HCT116 (cell line): Measurements from ENCODE around the gene RNPS1. TPM values are rescaled to one million over a fixed set of nuclear protein-coding genes. Genes with fewer than 3 reads are reported as not detected.

Experiments
- ATAC-seq: fragments of 200-7000 bp; cut with Tn5 transposase; 2 replicates; pipeline ENCODE4 v1.9.1; 2020; ENCODE audit warnings: mild to moderate bottlenecking, moderate library complexity
- BruUV-seq: library from RNA; stranded (reverse); fragments of 400-500 nt; replicated peaks from 2 replicates; lab custom pipeline; 2021; lab: Mats Ljungman, UMichigan
- CTCF ChIA-PET: fragments of 300-600 bp; sonication (Branson Sonifier 250); formaldehyde crosslinking; loops from one replicate; lab custom pipeline; 2021; ENCODE audit warnings: antibody characterized with exemption; lab: Charles Lee
- POLR2A ChIA-PET: fragments of 300-600, 350-600 bp; sonication (Branson Sonifier 250); formaldehyde crosslinking; loops from one replicate; lab custom pipeline; 2021; ENCODE audit warnings: antibody characterized with exemption; lab: Charles Lee
- RAD21 ChIA-PET, 2 experiments: fragments of 300-600 bp; sonication (Branson Sonifier 250); formaldehyde crosslinking; loops; one replicate each; lab custom pipeline; 2023; ENCODE audit warnings: low total read pairs in 2 of 2; ENCODE audit not compliant: uncharacterized antibody in 2 of 2, unreplicated experiment in 2 of 2, low non-redundant PET in 1 of 2; lab: Charles Lee
- DNase-seq: peaks from one replicate; pipeline ENCODE4 v3.0.0-alpha.2; 2010; ENCODE audit warnings: low read depth, low spot score
- H2AFZ ChIP-seq: fragments of 200-600 bp; shearing (Covaris generic), sonication (generic); 2 replicates; pipeline ENCODE4 v1.6.1; 2017; ENCODE audit warnings: low read depth, mixed run types, mixed read lengths, antibody characterized with exemption, low read length; ENCODE audit not compliant: poor library complexity, severe bottlenecking
- H3K27ac ChIP-seq: 2 replicates; pipeline ENCODE4 v1.5.1; 2012; ENCODE audit warnings: low read depth, low read length
- H3K27me3 ChIP-seq: fragments of 200-600 bp; sonication (generic); 2 replicates; pipeline ENCODE4 v1.6.1; 2016; ENCODE audit warnings: mixed run types, low read length, mixed read lengths; ENCODE audit not compliant: insufficient read depth
- H3K36me3 ChIP-seq, 2 experiments: fragments of 200-500 bp in 1 of 2; fragments of 200-600 bp in 1 of 2; sonication (Bioruptor generic) in 1 of 2; sonication (generic) in 1 of 2; 2 replicates each; pipeline versions ENCODE4 v1.5.1 to v1.6.1; 2014 to 2016; ENCODE audit warnings: low read length in 2 of 2, inconsistent platforms in 1 of 2, mixed read lengths in 1 of 2, mixed run types in 1 of 2; ENCODE audit not compliant: insufficient read depth in 2 of 2, control insufficient read depth in 1 of 2
- H3K4me1 ChIP-seq, 2 experiments: fragments of 200-600 bp in 1 of 2; sonication (generic) in 1 of 2; 2 replicates each; pipeline versions ENCODE4 v1.5.1 to v1.6.1; 2012 to 2017; ENCODE audit warnings: low read length in 2 of 2, inconsistent platforms in 1 of 2, mild to moderate bottlenecking in 1 of 2, mixed read lengths in 1 of 2, mixed run types in 1 of 2, moderate library complexity in 1 of 2; ENCODE audit not compliant: insufficient read depth in 2 of 2, control insufficient read depth in 1 of 2
- H3K4me2 ChIP-seq: fragments of 200-600 bp; sonication (generic); 2 replicates; pipeline ENCODE4 v1.6.1; 2017; ENCODE audit warnings: mixed run types, low read length, mixed read lengths
- H3K4me3 ChIP-seq, 2 experiments: fragments of 200-600 bp in 1 of 2; sonication (generic) in 1 of 2; replicated peaks in 1 of 2; 2 replicates each; pipeline ENCODE4 v1.5.1; 2011 to 2016; ENCODE audit warnings: low read length in 2 of 2, control low read depth in 1 of 2, low read depth in 1 of 2, mild to moderate bottlenecking in 1 of 2, mixed read lengths in 1 of 2, mixed run types in 1 of 2
- H3K79me2 ChIP-seq: fragments of 200-600 bp; sonication (generic); 2 replicates; pipeline ENCODE4 v1.6.1; 2017; ENCODE audit warnings: mild to moderate bottlenecking, mixed run types, low read length, moderate library complexity, mixed read lengths; ENCODE audit not compliant: insufficient read depth
- H3K9ac ChIP-seq: fragments of 200-600 bp; sonication (generic); 2 replicates; pipeline ENCODE4 v1.6.1; 2016; ENCODE audit warnings: low read length, mixed read lengths
- H3K9me2 ChIP-seq: fragments of 200-600 bp; sonication (generic), shearing (Covaris generic); 2 replicates; pipeline ENCODE4 v1.6.1; 2017; ENCODE audit warnings: mixed run types, mild to moderate bottlenecking, moderate library complexity; ENCODE audit not compliant: insufficient read depth
- H3K9me3 ChIP-seq, 2 experiments: fragments of 200-500 bp in 1 of 2; fragments of 200-600 bp in 1 of 2; sonication (Bioruptor generic) in 1 of 2; sonication (generic) in 1 of 2; 2 replicates each; pipeline ENCODE4 v1.6.1; 2014 to 2017; ENCODE audit warnings: low read length in 2 of 2, mixed read lengths in 2 of 2, inconsistent platforms in 1 of 2, low read depth in 1 of 2, mild to moderate bottlenecking in 1 of 2, mixed run types in 1 of 2, moderate library complexity in 1 of 2; ENCODE audit not compliant: control insufficient read depth in 1 of 2, insufficient read depth in 1 of 2
- H4K20me1 ChIP-seq: fragments of 200-600 bp; sonication (generic), shearing (Covaris generic); 2 replicates; pipeline ENCODE4 v1.6.1; 2017; ENCODE audit warnings: mixed run types, mild to moderate bottlenecking, moderate library complexity; ENCODE audit not compliant: insufficient read depth
- ATF3 ChIP-seq: IDR thresholded peaks from 2 replicates; pipeline ENCODE4 v1.6.1; 2012
- CBX3 ChIP-seq: IDR thresholded peaks from 2 replicates; pipeline ENCODE4 v1.6.1; 2012; ENCODE audit warnings: low read depth
- CTCF ChIP-seq, 3 experiments: fragments of 200-600 bp in 1 of 3; sonication (generic) in 1 of 3; IDR thresholded peaks in 2 of 3; conservative IDR thresholded peaks in 1 of 3; 2 replicates each; pipeline ENCODE4 v1.5.1; 2012 to 2017; ENCODE audit warnings: low read depth in 2 of 3, low read length in 2 of 3, antibody characterized with exemption in 1 of 3, borderline replicate concordance in 1 of 3, control low read depth in 1 of 3, mild to moderate bottlenecking in 1 of 3, mixed read lengths in 1 of 3, mixed run types in 1 of 3, moderate library complexity in 1 of 3; ENCODE audit not compliant: insufficient read depth in 1 of 3
- EGR1 ChIP-seq: IDR thresholded peaks from 2 replicates; pipeline ENCODE4 v1.6.1; 2012; ENCODE audit warnings: low read depth
- ELF1 ChIP-seq: IDR thresholded peaks from 2 replicates; pipeline ENCODE4 v1.6.1; 2012; ENCODE audit warnings: low read depth, borderline replicate concordance
- EZH2phosphoT487 ChIP-seq: fragments of 200-600 bp; IDR thresholded peaks from 2 replicates; pipeline ENCODE4 v1.6.1; 2018; ENCODE audit warnings: antibody characterized with exemption, borderline replicate concordance
- FOSL1 ChIP-seq: IDR thresholded peaks from 2 replicates; pipeline ENCODE4 v1.6.1; 2012; ENCODE audit warnings: low read depth
- JUND ChIP-seq: IDR thresholded peaks from 2 replicates; pipeline ENCODE4 v1.6.1; 2012
- SP1 ChIP-seq: IDR thresholded peaks from 2 replicates; pipeline ENCODE4 v1.6.1; 2012; ENCODE audit warnings: low read depth
- ZBTB33 ChIP-seq: IDR thresholded peaks from 2 replicates; pipeline ENCODE4 v1.6.1; 2011; ENCODE audit warnings: mild to moderate bottlenecking, low read length, moderate library complexity; ENCODE audit not compliant: insufficient replicate concordance; ENCODE audit errors: extremely low read depth
- ZNF274 ChIP-seq: fragments of 200-500 bp; sonication (Bioruptor generic); IDR thresholded peaks from 2 replicates; pipeline ENCODE4 v1.6.1; 2014; ENCODE audit warnings: mild to moderate bottlenecking, low read depth, low read length, inconsistent platforms
- intact Hi-C: fragments of 100-400 bp; cut with micrococcal nuclease; formaldehyde crosslinking; loops from 2 replicates; pipeline ENCODE4 v1.10.0; 2022
- total RNA-seq: library from RNA; stranded (reverse); gene quantifications from one replicate; pipeline ENCODE4 v1.2.1, GENCODE V29; 2021; ENCODE audit not compliant: unreplicated experiment
- TF ChIP-seq, protein P1 (sequence below): IDR thresholded peaks from 2 replicates; pipeline ENCODE4 v1.6.1; 2012

The RNPS1 gene
- total RNA-seq, 1 experiment from 2014 or later, result 257 TPM

DNA sequence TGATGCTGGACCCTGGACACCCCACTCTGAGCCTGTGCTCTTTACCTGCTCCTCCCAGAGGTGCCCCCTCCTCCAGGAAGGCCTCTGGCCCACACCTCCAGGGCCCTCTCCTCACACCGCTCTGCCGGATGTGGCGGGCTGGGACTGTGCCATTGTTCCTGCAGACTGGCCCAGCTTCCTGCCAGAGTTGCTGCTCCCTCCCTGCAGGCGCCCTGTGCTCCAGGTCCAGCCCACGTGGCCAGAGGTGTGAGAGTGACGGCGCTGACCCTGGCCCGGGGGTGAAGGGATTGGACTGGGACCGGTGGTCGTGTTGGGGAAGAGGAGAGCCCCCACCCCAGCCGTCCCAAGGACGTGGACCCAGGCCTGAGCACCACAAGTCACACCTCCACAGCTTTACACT is 38.8 kb downstream of the RNPS1 start:
- H3K9me3 ChIP-seq, result no peaks in the 10 kb centered on the region
- no peak overlapping the region for H2AFZ ChIP-seq
- POLR2A ChIA-PET, result no interaction called here
- no peak overlapping the region for H3K9ac ChIP-seq
- H3K27me3 ChIP-seq, result no peaks in the 10 kb centered on the region
- CTCF ChIA-PET, result no interaction called here
- H3K36me3 ChIP-seq, result peaks cover 9 to 19% of the 10 kb centered on the region in 2 experiments; a peak in 3 of 4 replicates
- no peak overlapping the region for H3K4me2 ChIP-seq
- no peak for DNase-seq
- H3K4me3 ChIP-seq, result no peak overlapping the region
- H3K4me1 ChIP-seq, result peaks cover 19 to 21% of the 10 kb centered on the region in 2 experiments
- H3K27ac ChIP-seq, result no peak overlapping the region; the same call in 1 of the 2 replicates
- intact Hi-C loops, result no loop called here
- RAD21 ChIA-PET, result no interaction called here
- H3K79me2 ChIP-seq, result peaks cover 57% of the 10 kb centered on the region
- no peaks in the 10 kb centered on the region; the same call in 1 of the 2 replicates for H4K20me1 ChIP-seq
- TF ChIP-seq ZBTB33 (no peak), SP1 (no peak), JUND (no peak)
- TF ChIP-seq, all 23 proteins: peak for 0
- H3K9me2 ChIP-seq, result no peaks in the 10 kb centered on the region
- ATAC-seq, result no peak
- no TSS peak for BruUV-seq

DNA sequence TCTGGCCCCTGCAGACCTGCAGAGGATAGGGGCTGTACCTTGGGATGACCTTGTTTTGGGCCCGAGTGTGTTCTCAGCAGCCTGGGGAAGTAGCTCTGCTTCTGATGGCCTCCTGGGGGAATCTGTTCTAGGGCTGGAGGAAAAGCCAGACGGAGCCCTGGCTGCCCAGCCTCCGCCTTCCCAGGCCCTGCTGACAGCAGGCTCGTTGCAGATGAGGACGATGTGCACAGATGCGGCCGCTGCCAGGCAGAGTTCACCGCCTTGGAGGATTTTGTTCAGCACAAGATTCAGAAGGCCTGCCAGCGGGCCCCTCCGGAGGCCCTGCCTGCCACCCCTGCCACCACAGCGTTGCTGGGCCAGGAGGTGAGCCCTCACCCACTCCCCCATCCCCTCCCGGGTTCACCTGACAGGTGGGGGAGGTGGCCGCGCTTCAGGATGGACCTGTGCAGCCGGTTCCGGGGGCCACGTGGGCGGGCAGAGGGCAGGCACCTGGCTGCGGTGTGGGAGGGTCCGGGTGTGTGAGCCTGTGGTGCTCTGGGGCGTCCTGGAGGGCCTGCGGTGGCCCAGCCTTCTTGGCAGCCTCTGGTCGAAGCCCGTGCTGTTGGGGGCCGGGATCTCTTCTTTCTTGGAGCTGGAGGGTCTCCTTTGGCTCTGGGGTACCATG is 39.6 kb downstream of the RNPS1 start:
- H3K27me3 ChIP-seq, result no peaks in the 10 kb centered on the region
- peaks cover 19 to 21% of the 10 kb centered on the region in 2 experiments for H3K4me1 ChIP-seq
- H3K4me2 ChIP-seq, result no peak overlapping the region
- no peak for ATAC-seq
- no TSS peak for BruUV-seq
- no peak for DNase-seq
- ChIA-PET POLR2A (no interaction called here), CTCF (no interaction called here), RAD21 (no interaction called here)
- H3K9me2 ChIP-seq, result no peaks in the 10 kb centered on the region
- no peak overlapping the region; the same call in 1 of the 2 replicates for H3K27ac ChIP-seq
- H2AFZ ChIP-seq, result no peak overlapping the region
- intact Hi-C loops, result no loop called here
- peaks cover 9 to 16% of the 10 kb centered on the region in 2 experiments; a peak in 3 of 4 replicates for H3K36me3 ChIP-seq
- no peaks in the 10 kb centered on the region; the same call in 1 of the 2 replicates for H4K20me1 ChIP-seq
- H3K9ac ChIP-seq, result no peak overlapping the region
- H3K4me3 ChIP-seq, result no peak overlapping the region
- peaks cover 63% of the 10 kb centered on the region for H3K79me2 ChIP-seq
- no peaks in the 10 kb centered on the region for H3K9me3 ChIP-seq
- TF ChIP-seq CBX3 (no peak), EGR1 (no peak), ATF3 (no peak), CTCF (IDR thresholded peaks at IDR 0.05 in 2 of 3, conservative IDR thresholded peaks at IDR 0.05 in 1 of 3; ENCODE audit: borderline replicate concordance in 1 of 3, insufficient read depth in 1 of 3, low read depth in 2 of 3, low read length in 2 of 3) (no peak), ELF1 (no peak), FOSL1 (no peak), SP1 (no peak), ZNF274 (no peak), ZBTB33 (no peak), EZH2phosphoT487 (no peak)
- TF ChIP-seq, protein P1, sequence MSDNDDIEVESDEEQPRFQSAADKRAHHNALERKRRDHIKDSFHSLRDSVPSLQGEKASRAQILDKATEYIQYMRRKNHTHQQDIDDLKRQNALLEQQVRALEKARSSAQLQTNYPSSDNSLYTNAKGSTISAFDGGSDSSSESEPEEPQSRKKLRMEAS, result no peak
- TF ChIP-seq, all 23 proteins: peak for 0
